HepG2 (cell line): ENCODE data around the gene TTC31. TPM values are rescaled to one million over a fixed set of nuclear protein-coding genes. Genes with fewer than 3 reads are reported as not detected.
A peak's percentile ranks its signal among the peaks of the same experiment; 100 is the strongest.

Source experiments
- AGO1 ChIP-seq: fragments of 200-400 bp; formaldehyde crosslinking; IDR thresholded peaks from 2 replicates; pipeline ENCODE4 v1.6.1; 2017; ENCODE audit warnings: mild to moderate bottlenecking, low read depth, low read length, moderate library complexity; ENCODE audit not compliant: poor library complexity, severe bottlenecking
- ATM ChIP-seq: fragments of 450-650 bp; IDR thresholded peaks from 2 replicates; pipeline ENCODE4 v1.7.1; 2017; ENCODE audit warnings: mild to moderate bottlenecking, borderline replicate concordance
- ETS1 ChIP-seq: sonication (generic); formaldehyde crosslinking; IDR thresholded peaks from 2 replicates; pipeline ENCODE4 v1.4.0; 2020; ENCODE audit warnings: missing genetic modification reagents
- FOXO4 ChIP-seq: sonication (generic); formaldehyde crosslinking; conservative IDR thresholded peaks from 2 replicates; pipeline ENCODE4 v1.8.1; 2023; ENCODE audit warnings: missing genetic modification reagents
- HBP1 ChIP-seq: IDR thresholded peaks from 2 replicates; pipeline ENCODE4 v1.6.1; 2016; ENCODE audit warnings: low read depth, control low read depth
- HMG20A ChIP-seq: IDR thresholded peaks from 2 replicates; pipeline ENCODE4 v1.6.1; 2016; ENCODE audit warnings: borderline replicate concordance
- IKZF5 ChIP-seq: IDR thresholded peaks from 2 replicates; pipeline ENCODE4 v1.6.1; 2018; ENCODE audit warnings: missing genetic modification reagents, mild to moderate bottlenecking, missing compliant biosample characterization
- MLX ChIP-seq: IDR thresholded peaks from 2 replicates; pipeline ENCODE4 v1.6.1; 2016
- SATB2 ChIP-seq: sonication (generic); formaldehyde crosslinking; IDR thresholded peaks from 2 replicates; pipeline ENCODE4 v1.5.0; 2020; ENCODE audit warnings: missing genetic modification reagents
- SRY ChIP-seq: sonication (generic); formaldehyde crosslinking; IDR thresholded peaks from 2 replicates; pipeline ENCODE4 v1.8.0; 2022; ENCODE audit warnings: mild to moderate bottlenecking, missing genetic modification reagents
- ZNF317 ChIP-seq: sonication (generic); formaldehyde crosslinking; IDR thresholded peaks from 2 replicates; pipeline ENCODE4 v1.5.0; 2020; ENCODE audit warnings: mild to moderate bottlenecking, missing genetic modification reagents
- ZNF354B ChIP-seq: sonication (generic); formaldehyde crosslinking; IDR thresholded peaks from 2 replicates; pipeline ENCODE4 v1.8.0; 2022; ENCODE audit warnings: mild to moderate bottlenecking, missing genetic modification reagents
- ZNF431 ChIP-seq: sonication (generic); formaldehyde crosslinking; IDR thresholded peaks from 2 replicates; pipeline ENCODE4 v1.9.0; 2022; ENCODE audit warnings: missing genetic modification reagents, low read depth, mild to moderate bottlenecking, borderline replicate concordance
- ZNF503 ChIP-seq: sonication (generic); formaldehyde crosslinking; IDR thresholded peaks from 2 replicates; pipeline ENCODE4 v1.4.0; 2020; ENCODE audit warnings: missing genetic modification reagents
- ZNF576 ChIP-seq: sonication (generic); formaldehyde crosslinking; IDR thresholded peaks from 2 replicates; pipeline ENCODE4 v1.4.0; 2020; ENCODE audit warnings: mild to moderate bottlenecking, missing genetic modification reagents
- ZNF652 ChIP-seq: IDR thresholded peaks from 2 replicates; pipeline ENCODE4 v1.6.1; 2016; ENCODE audit warnings: low read depth, borderline replicate concordance
- ZNF800 ChIP-seq: sonication (generic); formaldehyde crosslinking; IDR thresholded peaks from 2 replicates; pipeline ENCODE4 v1.4.0; 2020; ENCODE audit warnings: missing genetic modification reagents
- polyA plus RNA-seq, 8 experiments: library from polyadenylated mRNA; depleted of rRNA in 3 of 8; stranded (reverse) in 7 of 8; unstranded in 1 of 8; fragments of >200 nt; fragmentation: Illumina TruSeq in 4 of 8; extraction: Trizol in 4 of 8; gene quantifications; 2 replicates each; pipeline versions ENCODE4 v1.2.1 to v1.2.3, GENCODE V29; 2011 to 2016; ENCODE audit warnings: low read depth in 4 of 8, missing spikeins in 1 of 8, mixed read lengths in 1 of 8; ENCODE audit not compliant: insufficient read depth in 1 of 8
- total RNA-seq, 5 experiments: library from RNA; depleted of rRNA; stranded (reverse); fragments of >200 nt; fragmentation: Illumina TruSeq; extraction: Trizol; gene quantifications; 2 replicates each; pipeline ENCODE4 v1.2.3, GENCODE V29; 2016; ENCODE audit warnings: low read depth in 1 of 5

Gene TTC31
- total and polyA plus RNA-seq, 2 of the 13 experiments (the other 11 are each of a cell fraction or from before 2014, with no cell fraction given), result 28.3 to 39.5 TPM

- TF ChIP-seq FOXO4, result no peak; the same call in none of the 2 replicates
- no peak for TF ChIP-seq ATM
- TF ChIP-seq ZNF317 (CRISPR knock-in tag), result peak; percentile 71
- peak; percentile 38; the same call in 1 of the 2 replicates for TF ChIP-seq ZNF652 (CRISPR knock-in tag)
- peak; percentile 75; the same call in 1 of the 2 replicates for TF ChIP-seq ZNF431 (CRISPR knock-in tag)
- peak; percentile 82; the same call in 1 of the 2 replicates for TF ChIP-seq ZNF503 (CRISPR knock-in tag)
- TF ChIP-seq SRY, result peak; percentile 65; the same call in 1 of the 2 replicates
- TF ChIP-seq HBP1 (CRISPR knock-in tag), result peak; percentile 86
- 0 out of 2 replicates have a peak, but pooled peaks have one; percentile 6 for TF ChIP-seq HMG20A (CRISPR knock-in tag)
- TF ChIP-seq IKZF5, result peak; percentile 90
- peak; percentile 4; the same call in 1 of the 2 replicates for TF ChIP-seq MLX (CRISPR knock-in tag)
- TF ChIP-seq ZNF354B (CRISPR knock-in tag), result 0 out of 2 replicates have a peak, but pooled peaks have one; percentile 69
- TF ChIP-seq ETS1 (CRISPR knock-in tag), result no peak
- peak; percentile 68; the same call in 1 of the 2 replicates for TF ChIP-seq ZNF576 (CRISPR knock-in tag)
- no peak; the same call in 1 of the 2 replicates for TF ChIP-seq SATB2 (CRISPR knock-in tag)
- TF ChIP-seq ZNF800 (CRISPR knock-in tag), result peak; percentile 19; the same call in 1 of the 2 replicates
- TF ChIP-seq AGO1, result peak; percentile 44
Observed at GRCh38 chr2:74482801-74483674, at the start of gene TTC31, which contains the start of gene CCDC142 (continued).
